ENCODE results near the gene RDM1.

- TF ChIP-seq CTCF (IDR thresholded peaks at IDR 0.05; ENCODE audit: borderline replicate concordance, extremely low read depth, low read length, poor library complexity, severe bottlenecking), result no peak
- TF ChIP-seq EZH2 (IDR thresholded peaks at IDR 0.05; ENCODE audit: borderline replicate concordance, low read depth, low read length, severe bottlenecking), result no peak
Measured at GRCh38 chr17:35906191-35906925, 24.2 kb downstream of the RDM1 start.

All from DND-41 (cell line).